IMR-90 (cell line): ENCODE data around the gene ITGA5. TPM values are rescaled to one million over a fixed set of nuclear protein-coding genes. Genes with fewer than 3 reads are reported as not detected.
A peak's percentile ranks its signal among the peaks of the same experiment; 100 is the strongest.

Experiments used
- ATAC-seq: fragments of 200-7000 bp; cut with Tn5 transposase; 2 replicates; pipeline ENCODE4 v1.9.1; 2020; ENCODE audit warnings: low read depth, mild to moderate bottlenecking, moderate library complexity
- BruUV-seq: library from RNA; stranded (reverse); fragments of 400-500 nt; replicated peaks from 2 replicates; lab custom pipeline; 2021; lab: Mats Ljungman, UMichigan
- CTCF ChIA-PET: fragments of 300-600 bp; formaldehyde crosslinking; extraction: SDS; loops from one replicate; lab custom pipeline; 2021; ENCODE audit warnings: antibody characterized with exemption; lab: Yijun Ruan, JAX
- POLR2A ChIA-PET: fragments of 300-600 bp; sonication (Branson Sonifier 250); formaldehyde crosslinking; loops from one replicate; lab custom pipeline; 2022; ENCODE audit warnings: antibody characterized with exemption; ENCODE audit not compliant: unreplicated experiment; lab: Charles Lee
- DNase-seq: peaks from one replicate; pipeline ENCODE4 v3.0.0; 2013
- H2AFZ ChIP-seq: replicated peaks from 2 replicates; pipeline ENCODE3; 2013; ENCODE audit warnings: low read length, mild to moderate bottlenecking; ENCODE audit not compliant: poor library complexity
- H2AK5ac ChIP-seq: 2 replicates; pipeline ENCODE4 v1.6.1; 2013; ENCODE audit warnings: low read depth, low read length, inconsistent platforms
- H2AK9ac ChIP-seq: replicated peaks from 2 replicates; pipeline ENCODE3; 2013; ENCODE audit warnings: mild to moderate bottlenecking, low read depth, low read length, moderate library complexity; ENCODE audit not compliant: poor library complexity
- H2BK120ac ChIP-seq: 2 replicates; pipeline ENCODE4 v1.6.1; 2013; ENCODE audit warnings: low read depth, low read length, inconsistent platforms
- H2BK15ac ChIP-seq: 3 replicates; pipeline ENCODE4 v1.6.1; 2013; ENCODE audit warnings: low read depth, low read length, inconsistent platforms
- H2BK20ac ChIP-seq: 2 replicates; pipeline ENCODE4 v1.6.1; 2013; ENCODE audit warnings: low read depth, mild to moderate bottlenecking, inconsistent platforms, low read length, moderate library complexity
- H2BK5ac ChIP-seq: 2 replicates; pipeline ENCODE4 v1.6.1; 2013; ENCODE audit warnings: mild to moderate bottlenecking, low read depth, low read length, inconsistent platforms; ENCODE audit not compliant: poor library complexity, severe bottlenecking
- H3K14ac ChIP-seq: replicated peaks from 2 replicates; pipeline ENCODE4 v1.6.1; 2013; ENCODE audit warnings: low read depth, low read length, inconsistent platforms
- H3K18ac ChIP-seq: 2 replicates; pipeline ENCODE4 v1.6.1; 2013; ENCODE audit warnings: low read depth, low read length, control low read depth
- H3K23ac ChIP-seq: 2 replicates; pipeline ENCODE4 v1.6.1; 2013; ENCODE audit warnings: low read depth, low read length, inconsistent platforms
- H3K27ac ChIP-seq: 2 replicates; pipeline ENCODE4 v1.5.1; 2013; ENCODE audit warnings: mild to moderate bottlenecking, control low read depth, low read length; ENCODE audit not compliant: insufficient read depth
- H3K27me3 ChIP-seq: 2 replicates; pipeline ENCODE4 v1.6.1; 2013; ENCODE audit warnings: low read length; ENCODE audit not compliant: control insufficient read depth, insufficient read depth
- H3K36me3 ChIP-seq: 2 replicates; pipeline ENCODE4 v1.6.1; 2013; ENCODE audit warnings: low read length, mixed read lengths; ENCODE audit not compliant: control insufficient read depth, insufficient read depth
- H3K4ac ChIP-seq: 2 replicates; pipeline ENCODE4 v1.6.1; 2013; ENCODE audit warnings: low read depth, low read length, inconsistent platforms
- H3K4me1 ChIP-seq: 2 replicates; pipeline ENCODE4 v1.6.1; 2013; ENCODE audit warnings: low read length, mixed read lengths; ENCODE audit not compliant: control insufficient read depth, insufficient read depth
- H3K4me2 ChIP-seq: 2 replicates; pipeline ENCODE4 v1.6.1; 2013; ENCODE audit warnings: low read depth, mild to moderate bottlenecking, control low read depth, low read length, moderate library complexity
- H3K4me3 ChIP-seq: 2 replicates; pipeline ENCODE4 v1.5.1; 2013; ENCODE audit warnings: low read depth, mild to moderate bottlenecking, control low read depth, low read length, moderate library complexity; ENCODE audit not compliant: insufficient read depth
- H3K56ac ChIP-seq: 2 replicates; pipeline ENCODE4 v1.6.1; 2013; ENCODE audit warnings: low read length, inconsistent platforms; ENCODE audit not compliant: insufficient read depth; ENCODE audit errors: extremely low read depth
- H3K79me1 ChIP-seq, 2 experiments: 2 replicates each; pipeline ENCODE4 v1.6.1; 2013; ENCODE audit warnings: low read length in 2 of 2, inconsistent platforms in 1 of 2, low read depth in 1 of 2
- H3K9ac ChIP-seq: 2 replicates; pipeline ENCODE4 v1.6.1; 2013; ENCODE audit warnings: low read depth, low read length, control low read depth
- H3K9me1 ChIP-seq: 2 replicates; pipeline ENCODE4 v1.6.1; 2013; ENCODE audit warnings: low read length, inconsistent platforms; ENCODE audit not compliant: insufficient read depth
- H3K9me3 ChIP-seq: 2 replicates; pipeline ENCODE4 v1.6.1; 2013; ENCODE audit warnings: low read length; ENCODE audit not compliant: control insufficient read depth, insufficient read depth
- H4K20me1 ChIP-seq: 2 replicates; pipeline ENCODE4 v1.6.1; 2013; ENCODE audit warnings: low read length, inconsistent platforms; ENCODE audit not compliant: insufficient read depth
- H4K5ac ChIP-seq: 2 replicates; pipeline ENCODE4 v1.6.1; 2013; ENCODE audit warnings: mild to moderate bottlenecking, low read depth, low read length, control low read depth
- H4K8ac ChIP-seq, 2 experiments: 2 replicates each; pipeline ENCODE4 v1.6.1; 2013; ENCODE audit warnings: low read depth in 2 of 2, low read length in 2 of 2, control low read depth in 1 of 2, inconsistent platforms in 1 of 2
- H4K91ac ChIP-seq: 2 replicates; pipeline ENCODE4 v1.6.1; 2013; ENCODE audit warnings: low read depth, low read length, inconsistent platforms; ENCODE audit not compliant: insufficient read depth
- CEBPB ChIP-seq: IDR thresholded peaks from 2 replicates; pipeline ENCODE4 v1.6.1; 2012; ENCODE audit warnings: low read depth, low read length, improper control_type of control experiment
- MAZ ChIP-seq: IDR thresholded peaks from 2 replicates; pipeline ENCODE4 v1.6.1; 2012; ENCODE audit warnings: low read depth, mild to moderate bottlenecking, low read length, improper control_type of control experiment, moderate library complexity, borderline replicate concordance
- POLR2A ChIP-seq: IDR thresholded peaks from 2 replicates; pipeline ENCODE4 v1.6.1; 2012; ENCODE audit warnings: mild to moderate bottlenecking, low read depth, low read length
- RAD21 ChIP-seq: IDR thresholded peaks from 2 replicates; pipeline ENCODE4 v1.6.1; 2012; ENCODE audit warnings: low read length, improper control_type of control experiment
- RFX5 ChIP-seq: IDR thresholded peaks from 2 replicates; pipeline ENCODE4 v1.8.0; 2012; ENCODE audit warnings: low read depth, mild to moderate bottlenecking, low read length, moderate library complexity
- SMC3 ChIP-seq: fragments of 150-350 bp; IDR thresholded peaks from 2 replicates; pipeline ENCODE4 v1.6.1; 2016; ENCODE audit warnings: low read depth, mild to moderate bottlenecking, antibody characterized with exemption, low read length, moderate library complexity
- WGBS, 2 experiments: methylation state at CpG; one replicate each; pipeline versions ENCODE4 v1.1.5 to v1.1.7; 2013; ENCODE audit warnings: missing lambda C conversion rate in 2 of 2; ENCODE audit not compliant: insufficient read length in 1 of 2; ENCODE audit errors: extremely low coverage in 2 of 2; 5-methylcytosine and 5-hydroxymethylcytosine counted together
- dilution Hi-C: fragments of 300-500 bp; cut with HindIII; formaldehyde crosslinking; loops from one replicate; pipeline ENCODE4 v1.14.3; 2018; ENCODE audit warnings: low sequenced_read_pairs; ENCODE audit not compliant: unreplicated experiment
- in situ Hi-C: fragments of 300-500 bp; cut with MboI; formaldehyde crosslinking; loops from 3 replicates; pipeline ENCODE4 v1.14.3; 2019; ENCODE audit warnings: low sequenced_read_pairs, inconsistent platforms, mixed read lengths
- intact Hi-C: fragments of 100-400 bp; cut with micrococcal nuclease; formaldehyde crosslinking; loops from 2 replicates; pipeline ENCODE4 v1.10.0; 2022
- polyA plus RNA-seq, 3 experiments: library from polyadenylated mRNA; depleted of rRNA; stranded (reverse); fragments of >200 nt; gene quantifications; 2 replicates each; pipeline ENCODE4 v1.2.3, GENCODE V29; 2012; ENCODE audit warnings: low replicate concordance in 1 of 3
- total RNA-seq: library from RNA; depleted of rRNA; stranded (reverse); fragments of >200 nt; gene quantifications from 2 replicates; pipeline ENCODE4 v1.2.3, GENCODE V29; 2012
- TF ChIP-seq, protein P1 (sequence below): conservative IDR thresholded peaks from 2 replicates; pipeline ENCODE4 v1.5.1; 2012; ENCODE audit warnings: mild to moderate bottlenecking, low read depth, low read length, improper control_type of control experiment

Gene ITGA5
- total and polyA plus RNA-seq, 2 of the 4 experiments (the other 2 are of a cell fraction), result 159 to 259 TPM

GRCh38 chr12:54360717-54361456, 58.2 kb downstream of the ITGA5 start:
- Histone ChIP-seq H3K79me1 (peaks cover 0 to 24% of the 10 kb centered on the region in 2 experiments; a peak in 2 of 4 replicates), H2AK5ac (peak overlapping the region; percentile 85), H4K91ac (peak overlapping the region; percentile 83; the same call in 1 of the 2 replicates), H3K14ac (peak overlapping the region; percentile 82; the same call in 1 of the 2 replicates), H3K9ac (no peak overlapping the region), H3K36me3 (no peaks in the 10 kb centered on the region), H2AK9ac (peak overlapping the region; percentile 89), H2BK15ac (peak overlapping the region; percentile 32; the same call in 2 of the 3 replicates), H3K4me2 (no peak overlapping the region), H3K18ac (no peak overlapping the region), H2BK120ac (peak overlapping the region; percentile 52; the same call in 1 of the 2 replicates), H2BK5ac (peak overlapping the region; percentile 4), H3K4ac (peak overlapping the region; percentile 75), H4K5ac (no peak overlapping the region), H4K8ac (peak overlapping the region; percentile 3 to 85; a peak in 1 of 4 replicates), H2AFZ (peak overlapping the region; percentile 76), H3K56ac (no peak overlapping the region), H3K27ac (no peak overlapping the region), H3K9me1 (0 out of 2 replicates have a peak, but pooled peaks cover 15% of the 10 kb centered on the region), H3K27me3 (no peaks in the 10 kb centered on the region), H3K4me3 (no peak overlapping the region), H3K4me1 (peaks cover 16% of the 10 kb centered on the region), H2BK20ac (no peak overlapping the region), H4K20me1 (no peaks in the 10 kb centered on the region), H3K23ac (peak overlapping the region; percentile 20; the same call in 1 of the 2 replicates), H3K9me3 (no peaks in the 10 kb centered on the region)
- TF ChIP-seq CEBPB, result no peak
- peak; percentile 92 for TF ChIP-seq RAD21
- peak; percentile 44; the same call in 1 of the 2 replicates for TF ChIP-seq POLR2A
- TF ChIP-seq, protein P1, sequence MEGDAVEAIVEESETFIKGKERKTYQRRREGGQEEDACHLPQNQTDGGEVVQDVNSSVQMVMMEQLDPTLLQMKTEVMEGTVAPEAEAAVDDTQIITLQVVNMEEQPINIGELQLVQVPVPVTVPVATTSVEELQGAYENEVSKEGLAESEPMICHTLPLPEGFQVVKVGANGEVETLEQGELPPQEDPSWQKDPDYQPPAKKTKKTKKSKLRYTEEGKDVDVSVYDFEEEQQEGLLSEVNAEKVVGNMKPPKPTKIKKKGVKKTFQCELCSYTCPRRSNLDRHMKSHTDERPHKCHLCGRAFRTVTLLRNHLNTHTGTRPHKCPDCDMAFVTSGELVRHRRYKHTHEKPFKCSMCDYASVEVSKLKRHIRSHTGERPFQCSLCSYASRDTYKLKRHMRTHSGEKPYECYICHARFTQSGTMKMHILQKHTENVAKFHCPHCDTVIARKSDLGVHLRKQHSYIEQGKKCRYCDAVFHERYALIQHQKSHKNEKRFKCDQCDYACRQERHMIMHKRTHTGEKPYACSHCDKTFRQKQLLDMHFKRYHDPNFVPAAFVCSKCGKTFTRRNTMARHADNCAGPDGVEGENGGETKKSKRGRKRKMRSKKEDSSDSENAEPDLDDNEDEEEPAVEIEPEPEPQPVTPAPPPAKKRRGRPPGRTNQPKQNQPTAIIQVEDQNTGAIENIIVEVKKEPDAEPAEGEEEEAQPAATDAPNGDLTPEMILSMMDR, result peak; percentile 93
- no peak for TF ChIP-seq RFX5
- TF ChIP-seq SMC3, result peak; percentile 90
- TF ChIP-seq MAZ, result peak; percentile 32; the same call in 1 of the 2 replicates
- DNase-seq (peak; percentile 82), ATAC-seq (peak; percentile 18)
- in situ Hi-C loops, result loop anchor here (5.0 kb wide), 2 partner anchors 69 to 139 kb away; no protein-coding TSS in a partner anchor
- dilution Hi-C loops, result no loop called here
- BruUV-seq, result no TSS peak
- CTCF ChIA-PET, result interaction anchor here (0.6 to 2.2 kb wide), 5 partner anchors 24 to 140 kb away, joined by 3 to 5 read pairs (median 5); no protein-coding TSS in a partner anchor
- intact Hi-C loops, result loop anchor here (1.0 kb wide), 1 partner anchor 67 kb away; no protein-coding TSS in a partner anchor
- POLR2A ChIA-PET, result no interaction called here
- 67% methylated on average over 6 of the region's 16 CpGs; no CpG with 5 or more reads in 1 of the 2 experiments for WGBS, 2 experiments
